ENCODE measurements around the gene CDH4.

DNA sequence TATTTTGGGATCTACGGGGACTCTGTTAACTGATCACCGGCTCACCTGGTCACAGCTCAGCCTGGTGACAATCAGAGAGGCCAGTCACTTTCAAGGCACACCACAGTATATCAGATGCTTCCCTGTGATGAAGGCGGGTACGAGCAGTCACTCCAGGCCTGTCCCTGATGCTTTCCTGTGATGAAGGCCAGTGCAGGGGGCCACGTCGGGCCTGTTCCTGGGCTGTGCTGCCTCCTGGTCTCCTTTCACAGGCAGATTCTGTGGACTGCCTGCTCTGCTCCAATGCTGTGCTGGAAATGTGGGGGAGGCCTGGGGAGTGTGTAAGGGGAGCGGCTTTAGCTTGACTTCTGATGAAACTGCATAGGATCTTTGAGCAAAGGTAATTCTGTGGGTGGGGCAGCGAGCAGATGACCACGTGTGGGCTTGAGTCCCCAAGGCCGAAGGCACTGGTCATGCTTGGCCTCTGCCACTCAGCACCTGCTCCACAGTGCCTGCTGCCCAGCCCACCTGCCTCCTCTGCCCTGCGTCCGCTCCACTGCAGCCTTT, 441.1 kb downstream of the CDH4 start:
- TF ChIP-seq, protein P1, sequence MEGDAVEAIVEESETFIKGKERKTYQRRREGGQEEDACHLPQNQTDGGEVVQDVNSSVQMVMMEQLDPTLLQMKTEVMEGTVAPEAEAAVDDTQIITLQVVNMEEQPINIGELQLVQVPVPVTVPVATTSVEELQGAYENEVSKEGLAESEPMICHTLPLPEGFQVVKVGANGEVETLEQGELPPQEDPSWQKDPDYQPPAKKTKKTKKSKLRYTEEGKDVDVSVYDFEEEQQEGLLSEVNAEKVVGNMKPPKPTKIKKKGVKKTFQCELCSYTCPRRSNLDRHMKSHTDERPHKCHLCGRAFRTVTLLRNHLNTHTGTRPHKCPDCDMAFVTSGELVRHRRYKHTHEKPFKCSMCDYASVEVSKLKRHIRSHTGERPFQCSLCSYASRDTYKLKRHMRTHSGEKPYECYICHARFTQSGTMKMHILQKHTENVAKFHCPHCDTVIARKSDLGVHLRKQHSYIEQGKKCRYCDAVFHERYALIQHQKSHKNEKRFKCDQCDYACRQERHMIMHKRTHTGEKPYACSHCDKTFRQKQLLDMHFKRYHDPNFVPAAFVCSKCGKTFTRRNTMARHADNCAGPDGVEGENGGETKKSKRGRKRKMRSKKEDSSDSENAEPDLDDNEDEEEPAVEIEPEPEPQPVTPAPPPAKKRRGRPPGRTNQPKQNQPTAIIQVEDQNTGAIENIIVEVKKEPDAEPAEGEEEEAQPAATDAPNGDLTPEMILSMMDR (IDR thresholded peaks at IDR 0.05; ENCODE audit: borderline replicate concordance, extremely low read depth, low read length, poor library complexity, severe bottlenecking): no peak
- TF ChIP-seq EZH2 (IDR thresholded peaks at IDR 0.05; ENCODE audit: borderline replicate concordance, low read depth, low read length, severe bottlenecking): no peak
